GM21576 (cell line): Measurements from ENCODE around the gene PTPN5.
A peak's percentile ranks its signal among the peaks of the same experiment; 100 is the strongest.

Source experiments
- ATAC-seq: cut with Tn5 transposase; IDR thresholded peaks from one replicate; pipeline ENCODE4 v1.9.1; 2021; ENCODE audit warnings: mild to moderate bottlenecking, moderate library complexity; ENCODE audit not compliant: unreplicated experiment

Gene PTPN5

GRCh38 chr11:18773681-18774080 lies 17.9 kb downstream of the PTPN5 start:
- no peak for ATAC-seq

- no peak for ATAC-seq
These were observed 18.5 kb downstream of the PTPN5 start for GRCh38 chr11:18773104-18773503.

- ATAC-seq = no peak
These were observed 19.4 kb downstream of the PTPN5 start for GRCh38 chr11:18772211-18772610.

- no peak for ATAC-seq
These were observed 20.1 kb downstream of the PTPN5 start for GRCh38 chr11:18771266-18772035.

GRCh38 chr11:18770479-18771125 lies 21.0 kb downstream of the PTPN5 start:
- no peak for ATAC-seq

GRCh38 chr11:18769802-18770456 lies 21.7 kb downstream of the PTPN5 start:
- ATAC-seq = peak; percentile 68

- ATAC-seq = no peak
These were observed 22.6 kb downstream of the PTPN5 start for GRCh38 chr11:18768978-18769377.

GRCh38 chr11:18768472-18768901 lies 23.1 kb downstream of the PTPN5 start:
- peak; percentile 83 for ATAC-seq

- ATAC-seq = no peak
These were observed 25.6 kb downstream of the PTPN5 start for GRCh38 chr11:18766015-18766414.

- no peak for ATAC-seq
These were observed 26.0 kb downstream of the PTPN5 start for GRCh38 chr11:18765554-18765953.

- ATAC-seq = no peak
These were observed 29.9 kb downstream of the PTPN5 start for GRCh38 chr11:18761741-18762140.

GRCh38 chr11:18761144-18761543 lies 30.5 kb downstream of the PTPN5 start:
- ATAC-seq = no peak

GRCh38 chr11:18757811-18758210 lies 33.8 kb downstream of the PTPN5 start:
- ATAC-seq = no peak

GRCh38 chr11:18756889-18757288 lies 34.7 kb downstream of the PTPN5 start:
- ATAC-seq = no peak

- ATAC-seq = no peak
These were observed 37.3 kb downstream of the PTPN5 start for GRCh38 chr11:18754308-18754707.

GRCh38 chr11:18752502-18752901 lies 39.1 kb downstream of the PTPN5 start:
- ATAC-seq = no peak

GRCh38 chr11:18750944-18751343 lies 40.7 kb downstream of the PTPN5 start:
- ATAC-seq = no peak

GRCh38 chr11:18749681-18750319 lies 41.8 kb downstream of the PTPN5 start:
- ATAC-seq = no peak

GRCh38 chr11:18748766-18749365 lies 42.7 kb downstream of the PTPN5 start:
- no peak for ATAC-seq

GRCh38 chr11:18745251-18745650 lies 46.3 kb downstream of the PTPN5 start:
- ATAC-seq = no peak

GRCh38 chr11:18743900-18744514 lies 47.6 kb downstream of the PTPN5 start:
- ATAC-seq = no peak
